Non-pigmented ciliary epithelial cell (primary cell): ENCODE results near the gene LONP2.

Source experiments
- DNase-seq: peaks from one replicate; pipeline ENCODE4 v3.0.0-alpha.2; 2010; ENCODE audit warnings: low read depth

LONP2 gene, protein sequence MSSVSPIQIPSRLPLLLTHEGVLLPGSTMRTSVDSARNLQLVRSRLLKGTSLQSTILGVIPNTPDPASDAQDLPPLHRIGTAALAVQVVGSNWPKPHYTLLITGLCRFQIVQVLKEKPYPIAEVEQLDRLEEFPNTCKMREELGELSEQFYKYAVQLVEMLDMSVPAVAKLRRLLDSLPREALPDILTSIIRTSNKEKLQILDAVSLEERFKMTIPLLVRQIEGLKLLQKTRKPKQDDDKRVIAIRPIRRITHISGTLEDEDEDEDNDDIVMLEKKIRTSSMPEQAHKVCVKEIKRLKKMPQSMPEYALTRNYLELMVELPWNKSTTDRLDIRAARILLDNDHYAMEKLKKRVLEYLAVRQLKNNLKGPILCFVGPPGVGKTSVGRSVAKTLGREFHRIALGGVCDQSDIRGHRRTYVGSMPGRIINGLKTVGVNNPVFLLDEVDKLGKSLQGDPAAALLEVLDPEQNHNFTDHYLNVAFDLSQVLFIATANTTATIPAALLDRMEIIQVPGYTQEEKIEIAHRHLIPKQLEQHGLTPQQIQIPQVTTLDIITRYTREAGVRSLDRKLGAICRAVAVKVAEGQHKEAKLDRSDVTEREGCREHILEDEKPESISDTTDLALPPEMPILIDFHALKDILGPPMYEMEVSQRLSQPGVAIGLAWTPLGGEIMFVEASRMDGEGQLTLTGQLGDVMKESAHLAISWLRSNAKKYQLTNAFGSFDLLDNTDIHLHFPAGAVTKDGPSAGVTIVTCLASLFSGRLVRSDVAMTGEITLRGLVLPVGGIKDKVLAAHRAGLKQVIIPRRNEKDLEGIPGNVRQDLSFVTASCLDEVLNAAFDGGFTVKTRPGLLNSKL

GRCh38 chr16:48244080-48244862, at the start of gene LONP2:
Gene LONP2 (plus strand): TSS chr16:48244300. CDS start chr16:48244389, 89 bp downstream.
- DNase-seq, result peak; percentile 41

- DNase-seq, result peak; percentile 50
These were observed 49.1 kb upstream of the LONP2 start for GRCh38 chr16:48194828-48195556.

GRCh38 chr16:48197294-48197693, 46.8 kb upstream of the LONP2 start:
- DNase-seq, result no peak

DNA sequence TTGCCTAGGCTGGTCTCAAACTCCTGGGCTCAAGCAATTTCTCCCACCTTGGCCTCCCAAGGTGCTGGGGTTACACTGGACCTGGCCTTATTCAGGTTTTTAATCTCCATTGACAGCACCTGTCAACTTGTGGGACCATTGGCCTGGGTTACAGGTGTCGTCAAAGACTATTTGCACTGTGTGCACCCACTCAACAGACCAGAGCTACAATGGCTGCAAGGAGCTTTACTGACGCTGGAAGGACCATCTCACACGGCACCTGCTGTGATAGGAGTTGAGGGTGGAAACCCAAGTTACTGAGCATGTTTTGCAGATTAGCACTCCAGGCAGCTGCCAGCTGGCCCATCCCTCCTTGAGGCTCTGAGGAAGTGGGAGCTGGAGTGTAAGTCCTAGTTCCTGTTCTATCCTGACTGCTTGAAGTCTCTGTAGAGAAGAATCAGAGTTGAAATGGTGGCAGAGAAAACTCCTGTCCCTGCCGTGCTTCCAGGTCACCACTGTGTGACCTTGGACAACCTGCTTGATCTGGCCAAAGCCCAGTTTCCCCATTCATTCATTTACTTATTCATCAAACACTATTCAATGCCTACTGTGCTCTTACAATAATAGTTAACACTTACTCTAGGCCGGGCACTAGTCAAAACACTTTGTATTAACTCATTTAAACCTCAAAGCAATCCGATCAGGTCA, 42.4 kb upstream of the LONP2 start:
- no peak for DNase-seq

- DNase-seq, result no peak
These were observed 39.9 kb upstream of the LONP2 start for GRCh38 chr16:48203974-48204824.

- DNase-seq, result no peak
These were observed 39.3 kb upstream of the LONP2 start for GRCh38 chr16:48204825-48205151.

GRCh38 chr16:48206594-48207242, 37.4 kb upstream of the LONP2 start:
- no peak for DNase-seq

- no peak for DNase-seq
These were observed 33.4 kb upstream of the LONP2 start for GRCh38 chr16:48210747-48211146.

DNA sequence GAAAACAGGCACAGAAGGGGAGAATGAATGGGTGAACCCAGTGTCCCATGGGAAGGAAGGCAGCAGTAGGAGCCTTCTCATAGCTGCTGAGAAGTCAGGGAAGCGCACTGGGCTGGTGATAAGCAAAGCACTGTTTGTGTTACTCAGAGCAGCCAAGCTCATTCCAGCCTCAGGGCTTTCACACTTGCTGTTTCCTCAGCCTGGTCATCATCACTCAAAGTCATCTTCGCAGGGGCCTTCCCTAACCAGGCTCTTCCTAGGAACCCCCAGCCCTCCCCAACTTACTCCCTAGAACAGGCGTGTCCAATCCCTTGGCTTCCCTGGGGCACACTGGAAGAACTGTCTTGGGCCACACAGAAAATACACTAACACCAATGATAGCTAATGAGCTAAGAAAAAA, 32.1 kb upstream of the LONP2 start:
- DNase-seq, result no peak

- no peak for DNase-seq
These were observed 28.4 kb upstream of the LONP2 start for GRCh38 chr16:48215738-48216137.

GRCh38 chr16:48217708-48218107, 26.4 kb upstream of the LONP2 start:
- no peak for DNase-seq

GRCh38 chr16:48218473-48218872, 25.6 kb upstream of the LONP2 start:
- no peak for DNase-seq

DNA sequence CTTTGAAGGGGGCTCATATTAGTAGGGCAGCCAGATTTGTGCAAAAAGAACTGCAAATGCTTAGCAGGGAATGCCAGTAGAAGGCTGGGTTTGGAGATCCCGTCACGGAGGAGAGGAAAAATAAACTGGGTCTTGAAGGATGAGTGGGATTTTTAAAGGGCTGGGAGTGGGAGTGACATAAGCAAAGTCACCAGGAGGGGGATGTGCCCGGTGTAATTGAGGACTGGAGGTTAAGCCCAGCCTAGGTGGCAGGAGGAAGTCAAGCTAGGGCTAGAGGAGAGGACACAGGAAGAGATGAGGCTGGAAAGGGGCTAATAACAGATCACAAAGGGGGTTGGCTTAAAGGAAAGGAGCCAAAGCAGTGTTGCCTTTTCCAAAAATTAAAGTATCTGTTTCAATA, 23.2 kb upstream of the LONP2 start:
- no peak for DNase-seq

GRCh38 chr16:48223490-48223889, 20.6 kb upstream of the LONP2 start:
- no peak for DNase-seq

DNA sequence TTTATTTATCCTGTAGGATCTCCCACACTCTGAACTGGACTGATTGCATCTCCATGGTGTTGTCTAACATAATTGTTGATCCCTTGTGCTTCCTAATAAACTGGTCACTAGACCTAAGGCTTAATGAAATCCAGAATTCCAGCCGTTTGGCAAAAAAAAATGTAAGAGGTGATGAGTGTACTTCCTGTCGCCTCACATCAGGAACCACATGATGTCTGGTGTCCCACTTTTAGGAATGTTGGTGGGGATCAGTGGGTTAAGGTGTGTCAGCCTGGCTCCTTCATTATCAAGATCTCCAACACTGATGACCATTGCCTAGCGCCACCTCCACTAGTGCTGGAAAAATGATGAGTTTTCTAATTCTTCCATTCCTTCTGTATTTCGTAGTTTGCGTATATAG, 18.6 kb upstream of the LONP2 start:
- no peak for DNase-seq

- no peak for DNase-seq
These were observed 12.2 kb upstream of the LONP2 start for GRCh38 chr16:48231727-48232492.

DNA sequence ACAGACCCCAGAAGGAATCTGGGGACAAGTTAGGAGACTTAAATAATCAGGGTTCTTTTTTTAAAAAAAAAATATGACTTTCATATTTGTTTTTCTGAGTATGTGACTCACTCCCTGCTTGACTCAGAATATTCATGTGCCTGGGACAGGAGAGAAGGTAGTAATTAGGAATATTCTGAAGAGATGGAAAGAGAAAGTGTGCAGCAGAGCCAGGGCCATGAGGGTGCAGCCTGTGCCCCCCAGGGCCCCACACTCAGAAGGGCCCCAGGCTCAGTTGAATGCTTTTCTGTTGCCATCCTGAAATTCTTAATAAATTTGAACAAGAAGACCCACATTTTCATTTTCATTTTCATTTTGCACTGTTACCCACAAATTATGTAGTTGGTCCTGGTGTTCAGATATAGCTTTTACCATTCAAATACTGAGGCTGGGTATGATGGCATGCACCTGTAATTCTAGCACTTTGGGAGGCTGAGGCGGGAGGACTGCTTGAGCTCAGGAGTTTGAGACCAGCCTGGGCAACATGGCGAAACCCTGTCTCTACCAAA, 11.5 kb upstream of the LONP2 start:
- DNase-seq, result no peak

DNA sequence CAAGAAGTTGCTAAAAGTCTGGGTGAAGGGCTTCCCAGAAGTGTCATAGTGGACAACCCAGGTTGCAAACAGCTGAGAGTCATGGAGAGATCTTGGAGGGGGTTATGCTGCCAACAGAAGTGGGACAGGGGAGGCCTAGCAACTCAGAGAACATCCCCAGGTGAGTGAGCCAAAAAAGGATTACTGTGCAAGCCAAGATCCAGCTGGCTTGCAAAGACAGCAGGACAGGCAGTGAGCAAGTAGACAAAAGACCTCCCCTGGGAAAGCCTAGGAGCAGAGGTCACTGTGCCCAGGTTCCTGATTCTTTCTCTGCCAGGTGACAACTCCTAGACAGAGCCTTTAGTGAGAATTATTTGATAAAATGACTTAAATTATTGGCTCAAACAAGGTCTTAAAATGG, 9.5 kb upstream of the LONP2 start:
- DNase-seq, result no peak

DNA sequence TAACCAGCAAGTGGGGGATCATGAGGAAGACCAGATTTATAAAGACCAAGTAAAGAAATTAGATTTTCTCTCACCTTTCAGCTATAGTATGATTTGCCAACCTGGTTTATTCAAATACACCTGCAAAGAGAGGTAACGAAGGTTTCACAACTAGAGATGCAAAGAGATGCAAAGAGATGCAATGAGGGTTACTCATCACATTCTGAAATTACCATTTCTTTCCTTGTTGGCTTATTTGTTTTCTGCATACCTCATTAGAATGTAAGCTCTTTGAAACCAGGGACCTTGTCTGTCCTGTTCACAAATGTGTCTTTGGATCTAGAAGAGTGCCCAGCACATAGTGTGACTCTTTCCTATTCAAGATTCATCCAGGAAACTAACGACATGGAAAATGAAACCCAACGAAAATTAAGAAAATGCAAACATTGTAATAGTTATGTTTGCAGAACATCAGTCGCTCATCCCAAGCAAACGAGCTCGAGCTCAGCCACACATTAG, 9.0 kb upstream of the LONP2 start:
- no peak for DNase-seq
